Subcutaneous abdominal adipose tissue (tissue), 5 donors: ENCODE measurements around the gene HYAL1.

Source experiments
- H3K27ac ChIP-seq: one replicate; pipeline ENCODE4 v1.7.0; 2013; ENCODE audit warnings: low read depth, mild to moderate bottlenecking, inconsistent platforms, low read length, moderate library complexity
- H3K27me3 ChIP-seq, 5 donors: one replicate each; pipeline ENCODE4 v1.7.0; 2013; ENCODE audit warnings: low read length in 5 of 5, inconsistent platforms in 1 of 5; ENCODE audit not compliant: control insufficient read depth in 5 of 5, insufficient read depth in 4 of 5
- H3K36me3 ChIP-seq, 5 donors: one replicate each; pipeline ENCODE4 v1.7.0; 2013; ENCODE audit warnings: low read length in 5 of 5; ENCODE audit not compliant: control insufficient read depth in 5 of 5, insufficient read depth in 5 of 5
- H3K4me1 ChIP-seq, 5 donors: one replicate each; pipeline ENCODE4 v1.7.0; 2013; ENCODE audit warnings: low read length in 5 of 5, mild to moderate bottlenecking in 3 of 5, moderate library complexity in 1 of 5; ENCODE audit not compliant: control insufficient read depth in 5 of 5, insufficient read depth in 5 of 5
- H3K4me3 ChIP-seq, 5 donors: one replicate each; pipeline ENCODE4 v1.7.0; 2013; ENCODE audit warnings: low read length in 5 of 5, low read depth in 1 of 5
- H3K9ac ChIP-seq, 5 donors: one replicate each; pipeline ENCODE4 v1.7.0; 2013; ENCODE audit warnings: low read length in 5 of 5, mild to moderate bottlenecking in 4 of 5, moderate library complexity in 3 of 5
- H3K9me3 ChIP-seq, 5 donors: one replicate each; pipeline ENCODE4 v1.7.0; 2013; ENCODE audit warnings: low read length in 5 of 5; ENCODE audit not compliant: control insufficient read depth in 5 of 5
- donor health status: healthy.
- donor health status: healthy.
- donor health status: healthy.
- donor health status: healthy.
- donor health status: healthy.

HYAL1 gene

DNA sequence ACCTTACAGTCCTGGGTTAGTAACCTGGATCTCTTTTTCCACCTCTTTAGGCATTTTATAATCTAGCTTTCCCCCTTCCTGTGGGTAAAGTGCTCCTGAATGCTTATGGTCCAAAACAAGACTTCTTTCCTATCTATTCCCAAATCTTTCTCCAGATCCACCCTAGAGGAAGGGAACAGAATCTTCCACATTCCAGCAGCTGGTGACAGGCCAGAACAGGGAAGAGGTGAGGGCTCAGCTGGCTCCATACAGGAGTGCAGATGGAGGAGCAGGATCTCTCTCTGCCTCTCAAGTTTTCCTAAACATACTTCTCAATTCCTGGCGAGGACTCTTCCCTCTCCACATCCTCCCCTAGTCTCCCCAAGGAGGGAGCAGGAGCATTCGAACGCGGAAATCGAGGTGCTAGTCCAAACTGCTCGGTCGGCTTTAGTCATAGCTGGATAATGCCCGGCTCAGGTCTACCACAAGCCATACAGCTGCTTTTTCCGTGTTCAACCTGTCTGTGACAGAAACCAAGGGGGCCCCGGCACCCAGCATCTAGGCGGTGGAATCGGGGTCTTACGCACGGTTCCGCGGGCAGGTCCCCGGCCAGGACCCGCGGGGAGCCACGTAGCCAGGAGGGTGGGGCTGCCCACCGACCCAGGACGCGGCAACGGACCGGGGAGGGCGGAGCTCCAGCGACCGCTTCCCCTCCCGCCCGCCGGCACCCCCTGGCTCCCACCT is 33.2 kb upstream of the HYAL1 start:
- Histone ChIP-seq H3K27me3 (no peaks in the 10 kb centered on the region), H3K9me3 (no peaks in the 10 kb centered on the region), H3K4me1 (peaks cover 17 to 85% (median 78%) of the 10 kb centered on the region in 5 donors), H3K9ac (peak overlapping the region; percentile 71 to 94 (median 92)), H3K4me3 (peak overlapping the region; percentile 75 to 92 (median 86)), H3K36me3 (peaks cover 0 to 11% (median 7%) of the 10 kb centered on the region in 5 donors), H3K27ac (peak overlapping the region; percentile 92)

DNA sequence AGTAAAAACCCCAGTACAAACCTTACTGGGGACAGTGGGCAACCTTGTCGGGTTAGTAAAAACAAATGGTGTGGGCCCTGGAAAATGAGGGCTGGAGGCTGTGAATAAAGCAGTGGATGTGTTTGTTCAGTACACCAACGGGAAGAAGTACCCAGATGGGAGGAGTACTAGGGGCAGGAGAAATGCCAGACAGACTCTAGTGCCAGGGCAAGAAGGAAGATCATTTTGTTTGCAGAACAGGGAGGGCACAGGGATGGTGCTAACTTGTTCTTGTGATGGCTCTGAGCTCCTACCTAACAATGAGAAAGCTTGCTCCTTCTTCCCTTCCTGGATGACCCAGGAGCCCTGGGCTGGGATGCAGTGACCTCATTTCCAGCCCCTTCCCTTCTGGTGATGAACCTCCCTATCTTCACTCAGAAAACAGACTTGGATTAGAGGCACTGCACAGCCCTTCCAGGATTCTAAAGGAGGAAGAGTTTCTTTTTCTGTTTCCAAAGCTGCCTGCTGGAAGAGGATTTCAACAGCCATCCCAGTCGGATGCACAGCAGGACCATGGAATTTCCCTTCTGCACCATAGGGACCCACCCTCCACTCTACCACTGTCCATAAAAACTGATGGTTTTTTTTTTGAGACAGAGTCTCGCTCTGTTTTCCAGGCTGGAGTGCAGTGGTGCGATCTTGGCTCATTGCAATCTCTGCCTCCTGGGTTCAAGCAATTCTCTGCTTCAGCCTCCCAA is 31.1 kb upstream of the HYAL1 start:
- Histone ChIP-seq H3K27ac (peak overlapping the region; percentile 92), H3K4me1 (peaks cover 17 to 64% (median 58%) of the 10 kb centered on the region in 5 donors), H3K36me3 (peaks cover 4 to 32% (median 28%) of the 10 kb centered on the region in 5 donors), H3K9me3 (no peaks in the 10 kb centered on the region), H3K27me3 (no peaks in the 10 kb centered on the region), H3K9ac (peak overlapping the region; percentile 23 to 53 (median 32)), H3K4me3 (peak overlapping the region in 4 of 5 donors; percentile 0 to 50 (median 26))

DNA sequence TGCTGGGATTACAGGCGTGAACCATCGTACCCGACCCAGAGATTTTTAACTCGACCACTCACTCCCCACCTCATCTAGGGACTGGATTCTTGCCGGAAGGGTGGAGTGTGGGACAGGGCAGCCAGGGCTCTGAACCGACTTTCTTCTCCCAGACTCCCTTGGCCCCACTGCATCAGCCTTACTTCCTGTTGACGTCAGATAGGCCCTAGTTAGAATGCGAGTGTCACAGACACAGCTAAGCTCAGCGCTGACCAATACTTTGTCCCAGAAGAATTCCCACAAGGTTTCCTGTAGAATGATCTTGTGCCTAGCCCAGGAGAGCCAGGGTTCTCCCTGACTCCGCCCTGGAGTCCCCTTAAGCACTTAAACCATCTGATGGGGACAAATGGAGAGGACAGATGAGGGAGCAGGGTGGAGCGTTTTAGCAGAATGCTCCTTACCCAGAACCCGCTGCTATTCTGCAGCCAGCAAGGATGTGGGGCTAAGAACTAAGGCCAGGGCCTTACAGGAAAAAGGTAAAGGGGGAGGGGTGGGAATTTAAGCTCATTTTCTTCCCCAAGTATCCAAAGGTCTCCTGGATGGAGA is 30.5 kb upstream of the HYAL1 start:
- peak overlapping the region; percentile 23 to 53 (median 39) for H3K9ac ChIP-seq
- H3K9me3 ChIP-seq, result no peaks in the 10 kb centered on the region
- H3K4me1 ChIP-seq, result peaks cover 17 to 58% (median 53%) of the 10 kb centered on the region in 5 donors
- H3K27ac ChIP-seq, result peak overlapping the region; percentile 92
- H3K36me3 ChIP-seq, result peaks cover 4 to 36% (median 31%) of the 10 kb centered on the region in 5 donors
- no peaks in the 10 kb centered on the region for H3K27me3 ChIP-seq
- H3K4me3 ChIP-seq, result peak overlapping the region in 3 of 5 donors; percentile 0 to 50 (median 16)

DNA sequence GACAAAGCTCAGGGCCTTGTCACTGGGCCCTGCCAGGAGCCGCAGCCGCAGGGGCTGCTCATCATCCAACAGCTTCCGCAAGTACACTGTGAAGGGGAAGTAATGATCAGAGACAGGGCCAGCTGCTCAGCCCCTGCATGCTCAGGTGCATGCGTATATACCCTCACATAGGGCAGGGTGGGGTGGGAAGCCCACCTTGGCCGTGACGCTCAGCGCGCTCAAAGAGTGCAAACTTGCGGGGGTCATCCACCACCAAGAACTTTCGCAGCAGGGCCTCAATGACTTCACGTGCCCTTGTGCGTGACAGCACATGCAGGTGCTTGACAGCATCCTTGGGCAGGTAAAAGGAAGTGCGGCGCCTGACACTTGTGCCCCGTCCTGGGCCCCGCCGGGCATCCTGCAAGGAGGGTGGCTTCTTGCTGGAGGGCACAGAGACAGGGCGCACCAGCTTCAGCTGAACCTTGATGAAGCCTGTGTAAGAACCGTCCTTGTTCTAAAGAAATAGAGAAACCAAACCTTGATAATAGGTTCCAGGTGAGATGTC is 28.1 kb upstream of the HYAL1 start:
- no peaks in the 10 kb centered on the region for H3K9me3 ChIP-seq
- H3K27ac ChIP-seq, result no peak overlapping the region
- H3K27me3 ChIP-seq, result no peaks in the 10 kb centered on the region
- no peak overlapping the region for H3K9ac ChIP-seq
- peaks cover 16 to 58% (median 54%) of the 10 kb centered on the region in 5 donors for H3K4me1 ChIP-seq
- peaks cover 4 to 36% (median 31%) of the 10 kb centered on the region in 5 donors for H3K36me3 ChIP-seq
- H3K4me3 ChIP-seq, result no peak overlapping the region

DNA sequence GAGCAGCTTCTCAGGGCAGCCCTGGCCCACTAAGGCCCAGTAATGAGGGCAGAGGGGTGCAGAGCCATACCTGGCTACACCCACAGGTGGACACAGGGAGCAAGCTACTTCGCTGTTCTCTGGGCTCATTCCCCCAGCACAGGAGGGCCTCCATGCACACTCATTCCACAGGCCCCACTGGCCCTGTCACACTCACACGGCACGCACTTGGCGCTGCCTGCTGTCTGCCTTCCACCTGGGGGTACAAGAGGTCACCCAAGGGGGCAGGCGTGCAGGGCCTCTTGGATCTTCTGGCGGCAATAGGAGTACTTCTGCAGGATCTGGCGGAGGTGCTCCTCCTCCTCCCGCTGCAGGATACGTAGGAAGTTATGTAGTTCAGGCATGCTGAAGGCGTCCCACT is 27.0 kb upstream of the HYAL1 start:
- Histone ChIP-seq H3K9me3 (no peaks in the 10 kb centered on the region), H3K27me3 (no peaks in the 10 kb centered on the region), H3K36me3 (peaks cover 4 to 47% (median 40%) of the 10 kb centered on the region in 5 donors), H3K27ac (no peak overlapping the region), H3K9ac (no peak overlapping the region), H3K4me1 (peaks cover 15 to 52% (median 46%) of the 10 kb centered on the region in 5 donors), H3K4me3 (no peak overlapping the region)

DNA sequence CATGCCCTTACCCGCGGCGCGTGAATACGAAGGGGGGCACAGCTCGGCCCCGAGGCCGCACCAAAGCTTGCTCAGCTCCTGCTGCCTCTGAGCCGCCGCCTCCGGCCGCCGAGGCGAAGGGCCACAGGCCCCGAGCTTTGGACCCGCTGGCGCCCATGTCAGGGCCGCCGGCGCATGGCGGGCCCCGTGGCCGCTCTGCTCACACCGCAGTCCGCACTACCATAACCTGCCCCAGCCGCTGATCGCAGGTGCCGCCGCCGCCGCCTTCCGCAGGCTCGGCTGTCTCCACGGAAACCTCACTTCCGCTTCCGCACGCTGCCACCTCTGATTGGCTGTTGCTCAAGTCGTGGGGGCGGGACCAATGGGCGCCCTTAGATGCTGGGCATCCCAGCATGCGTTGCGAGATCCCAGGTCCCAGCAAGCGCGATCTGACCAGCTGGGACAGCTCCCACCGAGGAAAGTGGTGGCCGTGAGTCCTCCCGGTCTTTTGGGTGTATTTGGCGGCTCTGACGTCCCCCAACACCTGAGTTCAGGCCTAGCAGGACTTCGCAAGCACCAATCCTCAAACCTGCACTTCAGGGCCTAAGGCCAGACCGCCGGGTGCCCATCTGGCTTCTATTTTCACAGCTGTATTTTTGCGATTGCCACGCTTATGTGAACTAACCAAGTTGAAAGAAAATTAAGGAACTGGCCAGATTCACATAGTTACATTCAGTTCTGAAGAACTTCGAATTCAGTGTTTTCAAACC is 24.7 kb upstream of the HYAL1 start, which contains the start of gene TUSC2:
Gene TUSC2 (minus strand): TSS at position 281 of the 749 bp plus-strand sequence. CDS start 124 bp downstream, at position 157.
- peak within 1 kb of the TSS; percentile 81 to 89 (median 88) for H3K4me3 ChIP-seq
- H3K27me3 ChIP-seq, result no peaks in the 10 kb centered on the region
- H3K9ac ChIP-seq, result peak within 1 kb of the TSS; percentile 84 to 96 (median 92)
- no peaks in the 10 kb centered on the region for H3K9me3 ChIP-seq
- H3K27ac ChIP-seq, result peak within 1 kb of the TSS; percentile 77
- H3K36me3 ChIP-seq, result peaks cover 4 to 47% (median 43%) of the 10 kb centered on the region in 5 donors
- H3K4me1 ChIP-seq, result peaks cover 10 to 50% (median 42%) of the 10 kb centered on the region in 5 donors

DNA sequence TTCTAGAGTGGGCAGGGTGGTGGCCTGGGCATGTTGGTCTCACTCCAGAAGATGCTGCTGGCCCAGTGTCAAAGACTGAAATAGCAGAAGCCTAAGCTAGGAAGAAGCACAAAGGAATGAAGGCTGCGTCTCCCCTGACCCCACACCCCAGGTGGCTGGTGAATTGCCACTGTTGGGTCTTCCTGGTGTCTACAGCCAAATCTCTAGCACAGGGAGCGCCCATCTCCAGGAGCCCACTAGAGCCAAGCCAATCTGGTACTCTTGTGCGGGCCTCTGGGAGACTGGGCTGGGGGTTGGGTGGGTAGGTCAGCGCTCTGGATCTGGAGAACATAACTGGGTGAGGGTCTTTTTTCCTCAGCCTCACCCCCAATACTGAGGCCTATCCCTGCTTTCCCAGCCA is 23.8 kb upstream of the HYAL1 start:
- Histone ChIP-seq H3K4me3 (peak overlapping the region; percentile 81 to 89 (median 88)), H3K9me3 (no peaks in the 10 kb centered on the region), H3K27me3 (no peaks in the 10 kb centered on the region), H3K4me1 (peaks cover 8 to 56% (median 49%) of the 10 kb centered on the region in 5 donors), H3K27ac (peak overlapping the region; percentile 77), H3K36me3 (peaks cover 4 to 44% (median 41%) of the 10 kb centered on the region in 5 donors), H3K9ac (peak overlapping the region; percentile 84 to 96 (median 92))

DNA sequence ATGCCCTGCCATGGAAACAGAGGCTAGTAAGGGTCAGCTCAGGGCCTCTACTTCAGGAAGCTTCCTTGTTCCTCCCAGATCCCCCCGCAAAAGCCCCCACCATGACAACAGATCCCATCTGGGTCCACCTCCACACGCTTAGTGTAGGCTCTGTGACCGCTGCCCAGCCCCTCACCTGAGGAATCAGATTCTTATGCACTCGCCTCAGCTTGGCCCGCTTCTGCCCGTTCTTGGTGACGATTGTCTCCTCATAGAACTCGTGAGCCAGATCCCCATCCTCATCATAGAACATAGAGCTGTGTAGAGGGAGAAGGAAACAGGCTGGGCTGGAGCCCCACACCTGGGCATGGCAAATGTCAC is 22.8 kb upstream of the HYAL1 start:
- Histone ChIP-seq H3K36me3 (peaks cover 4 to 34% (median 32%) of the 10 kb centered on the region in 5 donors), H3K27ac (no peak overlapping the region), H3K27me3 (no peaks in the 10 kb centered on the region), H3K4me1 (peaks cover 8 to 59% (median 54%) of the 10 kb centered on the region in 5 donors), H3K9me3 (no peaks in the 10 kb centered on the region), H3K9ac (no peak overlapping the region), H3K4me3 (no peak overlapping the region)

DNA sequence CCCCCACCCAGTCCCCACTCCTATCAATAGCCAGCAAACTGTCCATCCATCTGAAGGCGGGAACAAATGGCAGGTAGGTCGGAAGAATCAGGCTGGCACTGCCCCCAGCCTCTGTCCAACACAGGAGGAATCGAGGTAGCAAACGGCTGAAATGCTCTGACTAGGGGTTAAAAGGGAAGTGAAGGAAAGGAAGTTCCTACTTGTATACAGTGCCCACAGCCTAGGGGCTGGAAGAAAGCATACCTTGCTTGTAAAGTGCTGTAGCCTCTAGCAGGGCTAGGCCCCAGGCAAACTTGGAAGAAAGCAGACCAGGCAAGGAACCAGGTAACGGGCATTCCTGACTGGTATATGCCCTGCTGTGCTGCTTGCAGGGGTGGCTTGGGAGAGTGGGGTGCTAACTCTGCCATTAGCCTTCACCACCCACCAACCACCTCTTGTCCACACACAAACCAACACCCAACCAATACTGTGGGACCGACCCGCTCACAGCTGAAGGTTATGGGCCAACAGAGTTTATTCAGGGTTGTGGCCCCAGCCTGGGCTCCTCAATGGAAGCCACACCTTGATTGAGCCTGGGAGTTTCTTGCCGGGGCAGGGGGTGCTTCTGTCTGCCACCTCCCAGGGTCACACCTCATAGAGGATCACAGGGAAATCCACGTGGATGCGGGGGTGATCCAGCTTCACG is 22.3 kb upstream of the HYAL1 start:
- H3K9me3 ChIP-seq, result no peaks in the 10 kb centered on the region
- peaks cover 0 to 29% (median 27%) of the 10 kb centered on the region in 5 donors for H3K36me3 ChIP-seq
- H3K27me3 ChIP-seq, result no peaks in the 10 kb centered on the region
- H3K27ac ChIP-seq, result peak overlapping the region; percentile 86
- H3K4me3 ChIP-seq, result no peak overlapping the region
- H3K9ac ChIP-seq, result peak overlapping the region in 1 of 5 donors; percentile 13
- peaks cover 8 to 62% (median 57%) of the 10 kb centered on the region in 5 donors for H3K4me1 ChIP-seq
